Upper lobe of left lung (tissue), 6 donors: ENCODE data around the gene TOP2A. TPM values are rescaled to one million over a fixed set of nuclear protein-coding genes. Genes with fewer than 3 reads are reported as not detected.
A peak's percentile ranks its signal among the peaks of the same experiment; 100 is the strongest.

Experiments
- ATAC-seq, 2 donors: fragments of 200-7000 bp; cut with Tn5 transposase; one replicate each; pipeline ENCODE4 v1.9.1; 2022; ENCODE audit warnings: mild to moderate bottlenecking in 2 of 2, moderate library complexity in 2 of 2; ENCODE audit not compliant: low FRiP score in 2 of 2
- DNase-seq, 2 donors: peaks; one replicate each; pipeline ENCODE4 v3.0.0-alpha.2; 2019 to 2020
- H3K27ac ChIP-seq, 4 donors: fragments of 200-600 bp; sonication (generic); one replicate each; pipeline ENCODE4 v1.5.1; 2016 to 2019
- H3K27me3 ChIP-seq, 4 donors: fragments of 200-600 bp; sonication (generic); one replicate each; pipeline ENCODE4 v1.5.1; 2017 to 2019
- H3K36me3 ChIP-seq, 4 donors: fragments of 200-600 bp; sonication (generic); one replicate each; pipeline ENCODE4 v1.5.1; 2016 to 2019
- H3K4me1 ChIP-seq, 4 donors: fragments of 200-600 bp; sonication (generic); one replicate each; pipeline ENCODE4 v1.5.1; 2018 to 2019
- H3K4me3 ChIP-seq, 4 donors: fragments of 200-600 bp; sonication (generic); one replicate each; pipeline ENCODE4 v1.5.1; 2017 to 2019; ENCODE audit warnings: mild to moderate bottlenecking in 2 of 4, moderate library complexity in 1 of 4
- H3K9me3 ChIP-seq, 4 donors: fragments of 200-600 bp; sonication (generic); one replicate each; pipeline ENCODE4 v1.5.1; 2018 to 2019
- EP300 ChIP-seq, 4 donors: sonication (generic); formaldehyde crosslinking; IDR thresholded peaks; one replicate each; pipeline ENCODE4 v1.5.1; 2017; ENCODE audit warnings: antibody characterized with exemption in 4 of 4, control low read depth in 2 of 4
- POLR2A ChIP-seq, 4 donors: fragments of 450-650 bp; IDR thresholded peaks; one replicate each; pipeline ENCODE4 v1.5.1; 2016 to 2017; ENCODE audit warnings: antibody characterized with exemption in 4 of 4, mild to moderate bottlenecking in 2 of 4
- POLR2AphosphoS5 ChIP-seq, 2 donors: sonication (generic); formaldehyde crosslinking; IDR thresholded peaks; one replicate each; pipeline ENCODE4 v1.5.1; 2017; ENCODE audit warnings: antibody characterized with exemption in 2 of 2
- WGBS, 2 donors: methylation state at CpG; one replicate each; pipeline ENCODE4 v1.1.5; 2017 to 2018; 5-methylcytosine and 5-hydroxymethylcytosine counted together
- total RNA-seq, 6 donors: library from RNA; depleted of rRNA in 4 of 6; stranded (reverse); fragments of >200 nt in 4 of 6; gene quantifications; one replicate each; pipeline versions ENCODE4 v1.1.0 to v1.2.1, GENCODE V29; 2016 to 2021
- TF ChIP-seq, protein P1 (sequence below), 6 experiments: fragments of 450-650 bp in 4 of 6; fragments of 200-600 bp in 2 of 6; sonication (generic) in 2 of 6; IDR thresholded peaks; one replicate each; pipeline ENCODE4 v1.5.1; 2016 to 2019; ENCODE audit warnings: antibody characterized with exemption in 6 of 6
- donor health status: DM: no; HTN: no; CAD: no; lungs with moderate emphysema.
- donor health status: DM: no; HTN: yes; CAD: no; lungs with severe emphysema.

The TOP2A gene
- total RNA-seq, 6 donors from 2014 or later: under 0.01 to 14.5 (median 6.2) TPM

- ATAC-seq: no peak
- Histone ChIP-seq H3K9me3 (no peaks in the 10 kb centered on the region), H3K27me3 (no peaks in the 10 kb centered on the region), H3K36me3 (no peaks in the 10 kb centered on the region), H3K27ac (no peak overlapping the region), H3K4me3 (no peak overlapping the region), H3K4me1 (peaks cover 8 to 26% (median 19%) of the 10 kb centered on the region in 4 donors)
- TF ChIP-seq POLR2AphosphoS5 (IDR thresholded peaks at IDR 0.05) (no peak), POLR2A (IDR thresholded peaks at IDR 0.05) (no peak), EP300 (IDR thresholded peaks at IDR 0.05) (no peak)
- TF ChIP-seq, protein P1, sequence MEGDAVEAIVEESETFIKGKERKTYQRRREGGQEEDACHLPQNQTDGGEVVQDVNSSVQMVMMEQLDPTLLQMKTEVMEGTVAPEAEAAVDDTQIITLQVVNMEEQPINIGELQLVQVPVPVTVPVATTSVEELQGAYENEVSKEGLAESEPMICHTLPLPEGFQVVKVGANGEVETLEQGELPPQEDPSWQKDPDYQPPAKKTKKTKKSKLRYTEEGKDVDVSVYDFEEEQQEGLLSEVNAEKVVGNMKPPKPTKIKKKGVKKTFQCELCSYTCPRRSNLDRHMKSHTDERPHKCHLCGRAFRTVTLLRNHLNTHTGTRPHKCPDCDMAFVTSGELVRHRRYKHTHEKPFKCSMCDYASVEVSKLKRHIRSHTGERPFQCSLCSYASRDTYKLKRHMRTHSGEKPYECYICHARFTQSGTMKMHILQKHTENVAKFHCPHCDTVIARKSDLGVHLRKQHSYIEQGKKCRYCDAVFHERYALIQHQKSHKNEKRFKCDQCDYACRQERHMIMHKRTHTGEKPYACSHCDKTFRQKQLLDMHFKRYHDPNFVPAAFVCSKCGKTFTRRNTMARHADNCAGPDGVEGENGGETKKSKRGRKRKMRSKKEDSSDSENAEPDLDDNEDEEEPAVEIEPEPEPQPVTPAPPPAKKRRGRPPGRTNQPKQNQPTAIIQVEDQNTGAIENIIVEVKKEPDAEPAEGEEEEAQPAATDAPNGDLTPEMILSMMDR (IDR thresholded peaks at IDR 0.05): no peak
- WGBS, 2 donors: 78 to 83% methylated on average over 4 to 17 of the region's 17 CpGs
- no peak for DNase-seq
These were observed 50.7 kb downstream of the TOP2A start for GRCh38 chr17:40366861-40367518.

DNA sequence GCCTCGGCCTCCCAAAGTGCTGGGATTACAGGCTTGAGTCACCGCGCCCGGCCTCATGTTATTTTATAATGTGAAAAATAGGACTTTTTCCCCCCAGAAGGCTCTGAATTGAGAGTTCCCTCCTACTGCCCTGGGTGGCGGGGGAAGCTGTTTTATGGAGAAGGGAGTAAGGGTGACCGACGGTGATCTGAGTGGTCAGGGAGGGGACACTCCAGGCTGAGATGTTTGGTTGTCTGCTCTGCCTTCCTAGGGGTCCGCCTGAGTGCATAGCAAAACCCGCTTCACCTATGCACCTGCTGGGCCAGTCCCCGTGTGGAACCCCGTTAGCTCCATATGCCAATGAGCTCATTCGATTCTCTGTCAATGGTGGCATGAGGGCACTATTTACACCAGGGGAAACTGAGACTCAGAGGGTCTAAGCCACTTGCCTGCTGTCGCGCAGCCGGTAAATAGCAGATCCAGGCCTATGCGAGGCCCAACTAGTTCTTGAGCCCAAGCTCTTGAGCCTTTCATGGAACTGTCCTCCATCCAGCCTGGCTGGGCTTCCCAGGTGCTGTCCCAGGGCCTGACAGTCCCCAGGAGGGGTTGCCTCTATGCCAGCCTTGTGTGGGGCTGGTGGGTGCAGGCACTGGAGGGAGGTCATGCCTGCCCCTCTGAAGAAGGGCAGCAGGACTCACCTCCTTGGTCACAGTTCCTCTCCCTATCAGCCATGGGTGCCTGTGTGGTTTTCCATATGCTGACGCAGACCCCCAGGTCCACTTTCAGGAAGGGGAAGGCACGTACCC, 51.4 kb downstream of the TOP2A start:
- Histone ChIP-seq H3K9me3 (no peaks in the 10 kb centered on the region), H3K4me1 (peaks cover 8 to 26% (median 19%) of the 10 kb centered on the region in 4 donors), H3K27me3 (no peaks in the 10 kb centered on the region), H3K4me3 (no peak overlapping the region), H3K36me3 (no peaks in the 10 kb centered on the region), H3K27ac (no peak overlapping the region)
- DNase-seq (no peak), ATAC-seq (no peak)
- 91 to 97% methylated on average over 10 to 18 of the region's 18 CpGs for WGBS, 2 donors
- TF ChIP-seq EP300 (IDR thresholded peaks at IDR 0.05): no peak

- Histone ChIP-seq H3K27ac (peak overlapping the region in 3 of 4 donors; percentile 47 to 76 (median 48)), H3K4me3 (peak overlapping the region in 2 of 4 donors; percentile 66 to 75), H3K4me1 (peaks cover 8 to 26% (median 19%) of the 10 kb centered on the region in 4 donors), H3K27me3 (no peaks in the 10 kb centered on the region), H3K36me3 (no peaks in the 10 kb centered on the region), H3K9me3 (no peaks in the 10 kb centered on the region)
- TF ChIP-seq POLR2A (IDR thresholded peaks at IDR 0.05): no peak
- TF ChIP-seq, protein P1 (IDR thresholded peaks at IDR 0.05): no peak
- TF ChIP-seq EP300 (IDR thresholded peaks at IDR 0.05): no peak
- no peak for TF ChIP-seq POLR2AphosphoS5 (IDR thresholded peaks at IDR 0.05)
- 83 to 90% methylated on average over 8 to 9 of the region's 9 CpGs for WGBS, 2 donors
- ATAC-seq (no peak), DNase-seq (no peak)
These were observed 52.8 kb downstream of the TOP2A start for GRCh38 chr17:40364906-40365305.

GRCh38 chr17:40364121-40364861, 53.4 kb downstream of the TOP2A start, which contains the start of gene GJD3:
Gene GJD3, minus strand, starts transcription at chr17:40364737. Its CDS starts 922 bp downstream, at chr17:40363815.
- peak within 1 kb of the TSS; percentile 36 to 76 (median 52) for H3K27ac ChIP-seq
- DNase-seq: no peak
- ATAC-seq: peak in 1 of 2 donors; percentile 12
- H3K36me3 ChIP-seq: no peaks in the 10 kb centered on the region
- TF ChIP-seq EP300 (IDR thresholded peaks at IDR 0.05) (no peak), POLR2AphosphoS5 (IDR thresholded peaks at IDR 0.05) (no peak), POLR2A (IDR thresholded peaks at IDR 0.05) (no peak)
- TF ChIP-seq, protein P1 (IDR thresholded peaks at IDR 0.05): no peak
- H3K4me3 ChIP-seq: peak within 1 kb of the TSS; percentile 19 to 75 (median 66)
- peaks cover 8 to 29% (median 19%) of the 10 kb centered on the region in 4 donors for H3K4me1 ChIP-seq
- WGBS, 2 donors: 47 to 59% methylated on average over 18 to 22 of the region's 22 CpGs
- H3K9me3 ChIP-seq: no peaks in the 10 kb centered on the region
- H3K27me3 ChIP-seq: no peaks in the 10 kb centered on the region
